ENCODE data around the gene ANKRD33B.

GRCh38 chr5:10631316-10631996 lies 67.6 kb downstream of the ANKRD33B start:
- no peak for TF ChIP-seq TFE3 (CRISPR knock-in tag; IDR thresholded peaks at IDR 0.05)
- no peak for TF ChIP-seq RAD21 (CRISPR knock-in tag; conservative IDR thresholded peaks at IDR 0.05 in 1 of 2, IDR thresholded peaks at IDR 0.05 in 1 of 2)
- TF ChIP-seq EP300 (IDR thresholded peaks at IDR 0.05; ENCODE audit: low read length), result no peak
- no peak for TF ChIP-seq CEBPG (CRISPR knock-in tag; IDR thresholded peaks at IDR 0.05)
- TF ChIP-seq CEBPG (tag; conservative IDR thresholded peaks at IDR 0.05 in 1 of 2, IDR thresholded peaks at IDR 0.05 in 1 of 2), result no peak
- no peak; the same call in 1 of the 2 replicates for TF ChIP-seq NFIC (IDR thresholded peaks at IDR 0.05)
- TF ChIP-seq TAF1 (IDR thresholded peaks at IDR 0.05; ENCODE audit: control insufficient read depth, extremely low read depth, insufficient read depth, low read length, severe bottlenecking), result no peak
- TF ChIP-seq PCBP1 (IDR thresholded peaks at IDR 0.05; ENCODE audit: low read depth, low read length, poor library complexity, severe bottlenecking), result no peak
- TF ChIP-seq JUNB (CRISPR knock-in tag; conservative IDR thresholded peaks at IDR 0.05), result no peak
- TF ChIP-seq TAF15 (IDR thresholded peaks at IDR 0.05; ENCODE audit: low read depth, low read length), result no peak
- TF ChIP-seq RUNX1 (IDR thresholded peaks at IDR 0.05; ENCODE audit: low read depth), result no peak
- TF ChIP-seq ZEB2 (IDR thresholded peaks at IDR 0.05), result no peak
- TF ChIP-seq RBBP5 (IDR thresholded peaks at IDR 0.05; ENCODE audit: borderline replicate concordance, insufficient read depth, low read length, poor library complexity, severe bottlenecking), result no peak

Measured in K562 (cell line).